ENCODE results near the gene SLC66A3.

The SLC66A3 gene

DNA sequence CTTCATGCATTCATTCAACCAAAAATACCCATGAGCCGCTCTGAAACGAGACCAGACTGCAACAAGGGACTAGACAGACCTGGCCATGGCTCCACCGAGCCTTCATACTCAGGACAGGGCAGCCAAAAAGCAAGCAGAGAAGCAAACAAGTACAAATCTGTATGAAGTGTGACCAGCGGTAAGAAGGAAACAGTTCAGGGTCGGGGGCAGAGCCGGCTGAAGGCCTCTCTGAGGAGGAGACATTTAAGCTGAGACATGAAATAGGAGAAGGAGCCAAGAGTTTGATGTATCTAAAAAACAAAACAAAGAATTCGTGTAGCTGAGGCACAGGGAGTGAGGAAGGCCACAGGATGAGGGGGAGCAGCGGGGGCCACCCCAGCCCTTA, 21.3 kb upstream of the SLC66A3 start:
- H3K27me3 ChIP-seq, result no peaks in the 10 kb centered on the region
- H3K9me3 ChIP-seq, result no peaks in the 10 kb centered on the region
- H3K36me3 ChIP-seq, result no peaks in the 10 kb centered on the region
- no peak overlapping the region for H3K9ac ChIP-seq
- no peak overlapping the region for H3K27ac ChIP-seq
- H3K4me2 ChIP-seq, result no peak overlapping the region
- no peak overlapping the region for H3K4me3 ChIP-seq
- no peak for TF ChIP-seq Cebpa-rat (IDR thresholded peaks at IDR 0.05)
- no peaks in the 10 kb centered on the region for H4K20me1 ChIP-seq
- peaks cover 46% of the 10 kb centered on the region for H3K4me1 ChIP-seq

DNA sequence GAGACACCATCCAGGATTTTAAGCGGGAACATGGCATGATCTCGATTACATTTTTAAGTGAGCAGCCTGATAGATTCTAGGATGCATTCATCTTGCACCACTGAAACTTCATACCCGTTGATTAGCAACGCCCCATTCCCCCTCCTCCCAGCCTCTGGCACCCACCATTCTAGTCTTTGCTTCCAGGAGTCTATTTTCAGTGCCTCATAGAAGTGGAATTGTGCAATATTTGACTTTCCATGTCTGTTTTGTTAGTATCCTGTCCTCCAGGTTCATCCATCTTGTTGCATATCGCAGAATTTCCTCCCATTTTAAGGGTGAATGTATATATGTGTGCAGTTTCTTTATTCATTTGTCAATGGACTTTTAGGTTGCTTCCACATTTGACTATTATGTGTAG, 20.9 kb upstream of the SLC66A3 start:
- no peak overlapping the region for H3K9ac ChIP-seq
- no peaks in the 10 kb centered on the region for H3K9me3 ChIP-seq
- no peak overlapping the region for H3K4me3 ChIP-seq
- peaks cover 42% of the 10 kb centered on the region for H3K4me1 ChIP-seq
- H3K27ac ChIP-seq, result no peak overlapping the region
- H3K27me3 ChIP-seq, result no peaks in the 10 kb centered on the region
- H3K4me2 ChIP-seq, result no peak overlapping the region
- H4K20me1 ChIP-seq, result no peaks in the 10 kb centered on the region
- TF ChIP-seq Cebpa-rat (IDR thresholded peaks at IDR 0.05), result 0 out of 2 replicates have a peak, but pooled peaks have one; percentile 8
- H3K36me3 ChIP-seq, result no peaks in the 10 kb centered on the region

DNA sequence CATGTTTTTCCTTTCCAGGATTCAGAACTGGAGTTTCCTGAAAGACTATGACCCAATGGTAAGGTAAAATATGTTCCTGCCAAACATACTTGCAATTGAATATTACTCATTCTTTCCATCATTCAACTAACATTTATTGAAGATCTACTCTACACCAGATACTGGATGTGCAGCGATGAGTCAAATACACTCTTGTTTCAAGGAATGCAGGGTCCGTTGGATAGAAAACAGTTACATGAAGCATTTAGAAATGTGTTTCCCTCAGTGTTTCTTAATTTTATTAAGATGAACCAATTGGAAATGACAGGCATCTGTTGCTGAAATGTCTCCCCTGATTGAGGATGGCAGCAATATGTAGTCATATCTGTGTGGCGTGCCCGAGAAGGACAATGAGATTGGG, 14.8 kb upstream of the SLC66A3 start:
- Histone ChIP-seq H3K9ac (no peak overlapping the region), H3K4me1 (peaks cover 3% of the 10 kb centered on the region; the same call in 1 of the 2 replicates), H3K27me3 (no peaks in the 10 kb centered on the region), H4K20me1 (no peaks in the 10 kb centered on the region), H3K9me3 (no peaks in the 10 kb centered on the region), H3K27ac (no peak overlapping the region), H3K36me3 (no peaks in the 10 kb centered on the region), H3K4me2 (no peak overlapping the region), H3K4me3 (no peak overlapping the region)
- no peak for TF ChIP-seq Cebpa-rat (IDR thresholded peaks at IDR 0.05)

DNA sequence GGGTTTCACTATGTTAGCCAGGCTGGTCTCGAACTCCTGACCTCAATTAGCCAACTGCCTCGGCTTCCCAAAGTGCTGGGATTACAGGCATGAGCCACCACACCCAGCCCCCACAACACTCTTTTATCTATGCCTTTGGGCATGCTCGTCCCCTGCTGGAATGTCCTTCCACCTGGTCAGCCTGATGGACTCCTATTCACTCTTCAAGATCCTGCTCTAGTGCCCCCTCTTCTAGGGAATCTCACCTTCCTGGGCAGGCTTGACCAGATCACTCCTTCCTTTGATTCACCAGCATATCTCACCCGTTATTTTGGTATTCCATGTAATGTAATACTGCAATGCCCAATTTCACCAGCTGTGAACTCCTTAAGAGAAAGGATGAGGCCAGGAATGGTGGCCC, 13.9 kb upstream of the SLC66A3 start:
- no peak for TF ChIP-seq Cebpa-rat (IDR thresholded peaks at IDR 0.05)

DNA sequence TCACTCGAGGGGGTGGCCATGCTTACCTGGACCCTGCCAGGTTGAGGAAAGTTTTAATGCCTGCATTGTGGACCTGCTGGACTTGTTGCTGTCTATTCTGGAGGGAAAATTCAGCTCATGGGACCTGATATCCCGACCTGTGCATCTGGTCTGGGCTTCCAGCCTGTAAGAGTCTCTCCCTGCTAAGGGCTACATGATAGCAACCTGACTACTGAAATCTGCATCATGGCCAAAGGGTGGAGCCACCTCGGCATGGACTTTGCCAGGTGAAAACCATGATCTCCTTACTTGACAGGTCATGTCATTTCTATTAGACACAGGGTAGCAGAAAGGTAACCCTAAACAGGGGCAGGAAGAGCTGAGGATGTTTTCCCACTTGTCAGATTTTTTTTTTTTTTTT, 12.9 kb upstream of the SLC66A3 start:
- Histone ChIP-seq H3K27ac (no peak overlapping the region), H4K20me1 (no peaks in the 10 kb centered on the region), H3K4me3 (no peak overlapping the region), H3K36me3 (no peaks in the 10 kb centered on the region), H3K4me2 (no peak overlapping the region), H3K27me3 (no peaks in the 10 kb centered on the region), H3K9ac (no peak overlapping the region), H3K4me1 (peaks cover 6% of the 10 kb centered on the region; the same call in 1 of the 2 replicates), H3K9me3 (peaks cover 4% of the 10 kb centered on the region; the same call in 1 of the 2 replicates)
- no peak for TF ChIP-seq Cebpa-rat (IDR thresholded peaks at IDR 0.05)

More for the DNA sequence above, 13.9 kb upstream of the SLC66A3 start:
- Histone ChIP-seq H3K9ac (no peak overlapping the region), H3K4me3 (no peak overlapping the region), H4K20me1 (no peaks in the 10 kb centered on the region), H3K36me3 (no peaks in the 10 kb centered on the region), H3K27me3 (no peaks in the 10 kb centered on the region), H3K9me3 (no peaks in the 10 kb centered on the region), H3K4me1 (peaks cover 6% of the 10 kb centered on the region; the same call in 1 of the 2 replicates), H3K4me2 (no peak overlapping the region), H3K27ac (no peak overlapping the region)

DNA sequence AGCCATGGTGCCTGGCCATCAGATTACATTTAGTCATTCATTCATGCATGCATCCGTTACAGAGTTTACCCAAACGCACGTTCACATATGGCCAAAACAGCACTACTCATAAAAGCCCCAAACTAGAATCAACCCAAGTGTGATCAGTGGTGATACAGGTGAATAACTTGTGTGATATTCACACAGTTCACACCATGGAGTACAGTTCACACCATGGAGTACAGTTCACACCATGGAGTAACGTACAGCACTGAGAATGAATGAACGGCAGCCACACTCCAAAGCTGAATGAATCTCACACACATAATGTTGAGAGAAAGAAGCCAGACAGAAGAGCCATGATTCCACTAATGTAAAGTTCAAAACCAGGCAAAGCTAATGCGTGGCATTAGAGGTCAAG, 12.3 kb upstream of the SLC66A3 start:
- H3K36me3 ChIP-seq, result no peaks in the 10 kb centered on the region
- no peaks in the 10 kb centered on the region for H3K27me3 ChIP-seq
- no peaks in the 10 kb centered on the region for H4K20me1 ChIP-seq
- H3K9me3 ChIP-seq, result peaks cover 7% of the 10 kb centered on the region; the same call in 1 of the 2 replicates
- TF ChIP-seq Cebpa-rat (IDR thresholded peaks at IDR 0.05), result no peak
- no peak overlapping the region for H3K4me3 ChIP-seq
- no peak overlapping the region for H3K9ac ChIP-seq
- no peak overlapping the region for H3K27ac ChIP-seq
- H3K4me2 ChIP-seq, result no peak overlapping the region
- peaks cover 6% of the 10 kb centered on the region; the same call in 1 of the 2 replicates for H3K4me1 ChIP-seq

DNA sequence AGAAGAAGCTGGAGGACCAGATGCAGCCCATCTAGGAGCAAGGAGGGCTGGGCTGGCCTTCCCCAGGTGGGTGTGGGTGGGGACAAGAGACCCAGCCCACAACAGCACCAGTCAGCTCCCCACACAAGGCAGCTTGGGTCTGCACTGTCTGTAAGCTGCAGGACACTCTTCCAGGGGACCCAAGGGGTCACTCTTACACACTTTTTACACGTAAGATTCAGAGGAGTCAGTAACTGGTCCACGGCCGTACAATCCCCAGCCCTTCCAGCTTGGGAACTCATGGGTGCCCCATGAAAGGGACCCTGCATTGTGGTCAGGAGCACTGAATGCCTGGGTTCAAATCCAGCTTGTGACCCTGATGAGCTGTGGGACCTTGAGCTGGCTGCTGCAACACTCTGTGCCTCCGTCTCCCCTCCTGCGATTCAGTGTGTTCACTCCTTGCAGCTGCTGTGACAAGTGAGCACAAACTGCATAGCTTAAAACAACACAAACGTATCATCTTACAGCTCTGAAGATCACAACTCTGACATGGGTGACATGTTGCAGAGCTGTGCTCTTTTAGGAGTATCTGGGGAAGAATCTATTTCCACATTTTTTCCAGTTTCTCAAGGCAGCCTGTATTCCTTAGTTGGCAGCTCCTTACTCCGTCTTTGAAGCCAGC, 11.1 kb upstream of the SLC66A3 start:
- Histone ChIP-seq H3K9ac (no peak overlapping the region), H3K9me3 (peaks cover 7% of the 10 kb centered on the region; the same call in 1 of the 2 replicates), H3K4me3 (no peak overlapping the region), H3K36me3 (no peaks in the 10 kb centered on the region), H3K27me3 (no peaks in the 10 kb centered on the region), H3K4me2 (no peak overlapping the region), H3K27ac (no peak overlapping the region), H4K20me1 (no peaks in the 10 kb centered on the region), H3K4me1 (peaks cover 6% of the 10 kb centered on the region; the same call in 1 of the 2 replicates)
- no peak for TF ChIP-seq Cebpa-rat (IDR thresholded peaks at IDR 0.05)

DNA sequence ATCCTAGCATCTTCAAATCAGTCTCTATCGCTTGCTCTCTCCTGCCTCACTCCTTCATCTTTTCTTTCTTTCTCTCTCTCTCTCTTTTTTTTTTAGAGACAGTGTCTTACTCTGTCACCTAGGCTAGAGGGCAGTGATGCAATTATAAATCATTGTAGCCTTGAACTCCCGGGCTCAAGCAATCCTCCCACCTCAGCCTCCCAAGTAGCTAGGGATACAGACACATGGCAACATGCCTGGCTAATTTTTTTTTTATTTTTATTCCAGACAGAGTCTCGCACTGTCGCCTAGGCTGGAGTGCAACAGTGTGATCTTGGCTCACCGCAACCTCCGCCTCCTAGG, 10.6 kb upstream of the SLC66A3 start:
- H3K27me3 ChIP-seq, result no peaks in the 10 kb centered on the region
- H3K9ac ChIP-seq, result no peak overlapping the region
- no peak overlapping the region for H3K4me2 ChIP-seq
- TF ChIP-seq Cebpa-rat (IDR thresholded peaks at IDR 0.05), result no peak
- peaks cover 7% of the 10 kb centered on the region; the same call in 1 of the 2 replicates for H3K9me3 ChIP-seq
- H3K4me1 ChIP-seq, result peaks cover 6% of the 10 kb centered on the region; the same call in 1 of the 2 replicates
- H3K36me3 ChIP-seq, result no peaks in the 10 kb centered on the region
- no peak overlapping the region for H3K4me3 ChIP-seq
- H4K20me1 ChIP-seq, result no peaks in the 10 kb centered on the region
- no peak overlapping the region for H3K27ac ChIP-seq

DNA sequence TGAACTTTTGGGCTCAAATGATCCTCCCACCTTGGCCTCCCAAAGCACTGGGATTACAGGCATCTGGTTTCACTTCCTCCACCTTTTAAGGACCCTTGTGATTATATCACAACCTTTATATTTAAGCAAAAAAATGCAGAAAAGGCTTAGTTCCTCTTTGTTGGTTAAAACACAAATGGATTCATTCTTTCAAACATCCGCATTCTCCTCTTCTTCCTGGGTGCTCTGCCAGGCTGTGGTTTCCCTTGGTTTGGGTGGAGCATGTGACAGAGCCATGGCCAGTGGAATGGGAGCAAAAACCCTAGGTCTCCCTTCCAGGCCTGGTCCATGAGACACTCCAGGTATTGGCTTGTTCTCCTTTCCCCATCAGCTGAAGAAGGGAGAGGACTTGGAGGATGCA, 9.9 kb upstream of the SLC66A3 start:
- H3K36me3 ChIP-seq, result no peaks in the 10 kb centered on the region
- no peaks in the 10 kb centered on the region for H3K27me3 ChIP-seq
- no peak overlapping the region for H3K4me2 ChIP-seq
- no peak overlapping the region for H3K9ac ChIP-seq
- H3K4me1 ChIP-seq, result peaks cover 6% of the 10 kb centered on the region; the same call in 1 of the 2 replicates
- H3K27ac ChIP-seq, result no peak overlapping the region
- peaks cover 7% of the 10 kb centered on the region; the same call in 1 of the 2 replicates for H3K9me3 ChIP-seq
- no peaks in the 10 kb centered on the region for H4K20me1 ChIP-seq
- no peak for TF ChIP-seq Cebpa-rat (IDR thresholded peaks at IDR 0.05)
- no peak overlapping the region for H3K4me3 ChIP-seq

DNA sequence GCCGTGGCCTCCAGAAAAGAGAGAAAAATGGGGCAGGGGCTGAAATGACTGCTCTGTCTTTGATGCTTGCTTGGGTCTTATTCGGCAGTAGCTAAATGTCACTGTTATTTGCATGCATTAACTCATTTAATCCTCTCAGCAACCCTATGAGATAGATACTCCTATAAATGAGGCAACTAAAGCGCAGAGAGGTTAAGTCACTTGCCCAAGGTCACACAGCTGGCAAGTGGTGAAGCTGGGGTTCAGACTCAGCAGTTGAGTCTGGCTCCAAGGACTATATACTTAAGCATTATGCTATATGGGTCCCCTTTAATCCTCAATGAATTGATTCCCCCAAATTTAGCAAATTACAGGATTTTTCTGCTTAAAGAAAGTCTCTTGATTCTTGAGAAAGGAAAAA, 9.2 kb upstream of the SLC66A3 start:
- no peak overlapping the region for H3K27ac ChIP-seq

More for the DNA sequence above, 9.2 kb upstream of the SLC66A3 start:
- no peaks in the 10 kb centered on the region for H3K36me3 ChIP-seq
- no peak overlapping the region for H3K9ac ChIP-seq
- H3K27me3 ChIP-seq, result no peaks in the 10 kb centered on the region
- H3K4me2 ChIP-seq, result no peak overlapping the region
- no peak for TF ChIP-seq Cebpa-rat (IDR thresholded peaks at IDR 0.05)
- no peak overlapping the region for H3K4me3 ChIP-seq
- peaks cover 6% of the 10 kb centered on the region; the same call in 1 of the 2 replicates for H3K4me1 ChIP-seq
- no peaks in the 10 kb centered on the region for H4K20me1 ChIP-seq
- H3K9me3 ChIP-seq, result peaks cover 7% of the 10 kb centered on the region; the same call in 1 of the 2 replicates
